ENCODE measurements around the gene WWTR1.

GRCh38 chr3:149476225-149476624 lies 181.6 kb downstream of the WWTR1 start:
- TF ChIP-seq CTCF (IDR thresholded peaks at IDR 0.05 in 4 of 5, conservative IDR thresholded peaks at IDR 0.05 in 1 of 5) (no peak), POLR2A (IDR thresholded peaks at IDR 0.05) (no peak)
